Fibroblast of lung (primary cell): ENCODE data around the gene NMD3.

ENCODE experiments used
- CTCF ChIP-seq, 2 donors: IDR thresholded peaks in 1 of 2; conservative IDR thresholded peaks in 1 of 2; 1 replicate in 1 of 2; 2 replicates in 1 of 2; pipeline ENCODE4 v1.5.1; 2011 to 2012; ENCODE audit warnings: low read length in 2 of 2, control low read depth in 1 of 2, inconsistent platforms in 1 of 2, low read depth in 1 of 2, mild to moderate bottlenecking in 1 of 2
- EZH2 ChIP-seq: IDR thresholded peaks from 2 replicates; pipeline ENCODE4 v1.5.1; 2012; ENCODE audit warnings: low read length, control low read depth, mild to moderate bottlenecking; ENCODE audit errors: missing control alignments

DNA sequence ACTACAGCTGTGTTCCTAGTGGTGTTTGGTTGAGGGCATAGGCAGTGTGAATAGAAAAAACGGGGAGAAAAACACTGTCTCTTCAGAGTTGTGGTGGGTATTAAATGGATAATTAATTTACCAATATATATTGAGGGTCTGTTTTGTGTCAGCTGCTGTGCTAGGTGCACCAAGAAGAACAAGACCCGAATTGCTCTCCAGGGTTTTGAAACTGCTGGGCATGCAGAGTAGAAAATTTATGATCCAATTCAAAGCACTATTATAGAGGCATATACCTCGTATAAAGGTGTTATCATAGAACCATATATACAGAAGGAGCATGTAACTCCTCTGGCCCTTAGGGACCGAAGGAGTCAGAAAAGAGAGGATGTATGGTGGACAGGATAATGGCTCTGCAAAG is 1.6 kb upstream of the NMD3 start:
- TF ChIP-seq CTCF (conservative IDR thresholded peaks at IDR 0.05 in 1 of 2, IDR thresholded peaks at IDR 0.05 in 1 of 2; ENCODE audit: low read depth in 1 of 2, low read length in 2 of 2) (no peak), EZH2 (no peak)
